ENCODE data around the gene PGC. TPM values are rescaled to one million over a fixed set of nuclear protein-coding genes. Genes with fewer than 3 reads are reported as not detected.

Gene PGC
- total RNA-seq, 1 donor from 2014 or later, result not detected

GRCh38 chr6:41744236-41744787 is 2.9 kb downstream of the PGC start:
- no peak for DNase-seq (ENCODE audit: low spot score, unreplicated experiment)

GRCh38 chr6:41743406-41744235 is 3.6 kb downstream of the PGC start:
- DNase-seq (ENCODE audit: low spot score, unreplicated experiment), result no peak
- TF ChIP-seq CTCF (IDR thresholded peaks at IDR 0.05; ENCODE audit: unreplicated experiment), result no peak
- Mint-ChIP-seq H3K4me3 (ENCODE audit: low read depth) (no peak overlapping the region), H3K4me1 (ENCODE audit: low read depth) (peaks cover 12% of the 10 kb centered on the region), H3K36me3 (ENCODE audit: insufficient read depth) (no peaks in the 10 kb centered on the region), H3K27ac (no peak overlapping the region), H3K27me3 (peaks cover 12% of the 10 kb centered on the region), H3K9me3 (ENCODE audit: low read depth) (no peaks in the 10 kb centered on the region)

More at GRCh38 chr6:41744236-41744787, 2.9 kb downstream of the PGC start:
- no peaks in the 10 kb centered on the region for H3K9me3 Mint-ChIP-seq (ENCODE audit: low read depth)
- peaks cover 10% of the 10 kb centered on the region for H3K4me1 Mint-ChIP-seq (ENCODE audit: low read depth)
- H3K27ac Mint-ChIP-seq, result no peak overlapping the region
- H3K27me3 Mint-ChIP-seq, result peaks cover 12% of the 10 kb centered on the region
- no peak for TF ChIP-seq CTCF (IDR thresholded peaks at IDR 0.05; ENCODE audit: unreplicated experiment)
- no peaks in the 10 kb centered on the region for H3K36me3 Mint-ChIP-seq (ENCODE audit: insufficient read depth)
- no peak overlapping the region for H3K4me3 Mint-ChIP-seq (ENCODE audit: low read depth)

GRCh38 chr6:41741625-41742490 is 5.3 kb downstream of the PGC start:
- Mint-ChIP-seq H3K27me3 (peaks cover 12% of the 10 kb centered on the region), H3K9me3 (ENCODE audit: low read depth) (no peaks in the 10 kb centered on the region), H3K36me3 (ENCODE audit: insufficient read depth) (no peaks in the 10 kb centered on the region), H3K4me3 (ENCODE audit: low read depth) (no peak overlapping the region), H3K4me1 (ENCODE audit: low read depth) (peaks cover 7% of the 10 kb centered on the region), H3K27ac (no peak overlapping the region)
- DNase-seq (ENCODE audit: low spot score, unreplicated experiment), result no peak
- TF ChIP-seq CTCF (IDR thresholded peaks at IDR 0.05; ENCODE audit: unreplicated experiment), result no peak

GRCh38 chr6:41740366-41741162 is 6.6 kb downstream of the PGC start:
- Mint-ChIP-seq H3K9me3 (ENCODE audit: low read depth) (no peaks in the 10 kb centered on the region), H3K27ac (no peak overlapping the region)

More at GRCh38 chr6:41740366-41741162, 6.6 kb downstream of the PGC start:
- no peak for DNase-seq (ENCODE audit: low spot score, unreplicated experiment)
- Mint-ChIP-seq H3K4me1 (ENCODE audit: low read depth) (peaks cover 7% of the 10 kb centered on the region), H3K4me3 (ENCODE audit: low read depth) (no peak overlapping the region), H3K27me3 (peaks cover 12% of the 10 kb centered on the region), H3K36me3 (ENCODE audit: insufficient read depth) (no peaks in the 10 kb centered on the region)
- no peak for TF ChIP-seq CTCF (IDR thresholded peaks at IDR 0.05; ENCODE audit: unreplicated experiment)

Measured in progenitor cell of endocrine pancreas (in vitro differentiated cells).